Small intestine (tissue), 4 donors: Measurements from ENCODE around the gene CD24. TPM values are rescaled to one million over a fixed set of nuclear protein-coding genes. Genes with fewer than 3 reads are reported as not detected.

Experiments
- polyA plus RNA-seq, 4 donors: library from polyadenylated mRNA; stranded (reverse) in 3 of 4; unstranded in 1 of 4; fragments of 200-250 nt in 3 of 4; fragments of 120-200 nt in 1 of 4; gene quantifications; one replicate each; pipeline versions ENCODE4 v1.2.1 to v1.2.3, GENCODE V29; 2013
- donor health status: healthy with polysubstance abuse.
- donor health status: Bipolar disorder and iron deficiency.
- donor health status: healthy.

The CD24 gene
- polyA plus RNA-seq, 4 donors: 41.1 to 436 (median 92.6) TPM

Other genes starting within 250 kb of the CD24 start
- 10 to 100 TPM; 31.9 to 54.3 (median 35.3) TPM for gene MTRES1, start 53.5 kb upstream of the CD24 start, polyA plus RNA-seq
- gene BEND3, start 140.8 kb upstream of the CD24 start, polyA plus RNA-seq: 1 to 10 TPM in 2 of 4 donors, under 1 TPM in 2; 0.45 to 5.5 (median 1.8) TPM